C4-2B (cell line): ENCODE measurements around the gene RSPH9.

Experiments
- CTCF ChIP-seq: fragments of 450-650 bp; conservative IDR thresholded peaks from 2 replicates; pipeline ENCODE4 v1.5.1; 2017; ENCODE audit warnings: mild to moderate bottlenecking
- ZFX ChIP-seq: fragments of 450-650 bp; IDR thresholded peaks from 2 replicates; pipeline ENCODE4 v1.6.1; 2017

DNA sequence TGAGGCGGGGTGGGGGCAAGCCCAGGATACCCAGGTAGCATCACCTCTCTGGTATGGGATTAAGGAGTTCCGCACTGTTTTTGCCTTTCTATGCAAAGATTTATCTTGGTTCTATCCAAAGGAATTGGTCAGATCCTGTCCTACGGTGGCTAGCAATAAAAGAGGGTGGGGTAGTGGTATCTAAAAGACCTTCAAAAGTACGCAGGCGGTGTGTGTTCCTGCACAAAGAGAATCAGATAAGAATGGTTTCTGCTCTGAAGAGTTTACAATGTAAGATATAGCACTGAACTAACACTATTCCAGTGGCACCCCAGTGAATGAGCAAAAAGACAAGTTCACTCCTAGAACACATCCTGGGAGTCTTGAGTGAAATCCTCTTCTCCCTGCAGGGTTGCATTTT lies 36.5 kb downstream of the RSPH9 start:
- TF ChIP-seq CTCF: no peak
- no peak for TF ChIP-seq ZFX
